ENCODE measurements around the gene BAIAP2.

The BAIAP2 gene

DNA sequence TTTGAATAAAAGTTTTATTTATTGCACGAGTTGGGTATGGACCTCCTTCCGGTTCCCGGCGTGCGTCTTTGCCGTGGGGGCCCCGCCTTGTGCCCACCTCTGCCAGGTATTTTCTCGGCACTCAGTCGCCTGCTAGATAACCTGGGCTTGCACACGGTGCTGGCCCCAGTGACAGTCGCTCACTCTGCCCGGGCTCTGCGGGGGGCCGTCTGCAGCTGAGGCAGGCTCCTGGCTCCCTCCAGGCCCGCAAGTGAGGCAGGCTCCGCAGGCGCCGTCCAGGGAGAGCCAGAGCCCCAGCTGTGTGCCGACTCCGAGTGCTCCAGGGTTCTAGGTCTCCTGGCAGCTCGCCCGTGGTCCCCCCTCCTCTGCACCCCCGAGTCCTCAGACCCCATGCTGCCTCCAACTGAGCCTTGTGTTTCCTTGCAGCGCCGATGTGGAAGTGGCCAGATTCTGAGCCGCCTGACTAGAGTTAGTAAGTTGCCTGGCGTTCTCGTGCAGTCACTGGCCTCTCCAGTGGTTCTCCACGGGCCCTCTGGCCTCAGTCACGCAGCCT lies 75.6 kb downstream of the BAIAP2 start:
- no peak for DNase-seq (ENCODE audit: low spot score)

DNA sequence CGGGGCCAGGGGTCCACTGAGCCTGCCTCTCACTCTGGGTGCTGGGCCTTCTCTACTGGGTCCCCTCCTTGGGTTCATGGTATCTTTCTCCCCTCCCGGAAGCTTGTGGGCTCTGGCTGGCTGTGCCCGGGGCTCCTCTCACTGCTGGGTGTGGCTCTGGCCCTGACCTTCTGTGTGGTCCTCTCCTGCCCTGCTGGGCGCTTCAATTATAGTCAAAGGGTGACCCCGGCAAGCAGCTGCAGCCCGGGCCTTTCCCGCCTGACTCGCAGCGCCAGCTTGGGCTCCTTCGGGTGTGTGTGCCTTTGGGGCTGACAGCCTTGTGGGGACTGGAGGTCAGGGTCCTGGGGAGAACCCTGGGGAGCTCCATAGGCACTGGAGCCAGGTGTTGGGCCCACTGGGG lies 76.1 kb downstream of the BAIAP2 start:
- no peak for DNase-seq (ENCODE audit: low spot score)

DNA sequence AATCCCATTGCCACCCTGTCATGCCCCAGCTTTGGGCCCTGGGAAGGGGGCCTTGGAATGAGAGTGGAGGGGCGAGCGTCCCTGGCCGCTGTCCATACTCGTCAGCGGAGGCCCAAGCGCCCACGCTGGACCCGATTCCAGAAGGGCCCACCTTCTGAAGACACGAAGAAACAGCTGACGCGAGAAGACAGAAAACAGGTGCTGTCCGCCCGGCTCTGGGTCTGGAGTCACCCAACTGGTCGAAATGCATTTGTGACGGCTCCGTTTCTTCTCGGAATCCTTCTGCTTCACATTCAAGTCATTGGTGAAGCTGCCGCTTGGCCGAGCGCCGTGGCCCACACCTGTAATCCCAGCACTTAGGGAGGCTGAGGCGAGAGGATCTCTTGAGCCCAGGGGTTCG lies 77.5 kb downstream of the BAIAP2 start:
- no peak for DNase-seq (ENCODE audit: low spot score)

DNA sequence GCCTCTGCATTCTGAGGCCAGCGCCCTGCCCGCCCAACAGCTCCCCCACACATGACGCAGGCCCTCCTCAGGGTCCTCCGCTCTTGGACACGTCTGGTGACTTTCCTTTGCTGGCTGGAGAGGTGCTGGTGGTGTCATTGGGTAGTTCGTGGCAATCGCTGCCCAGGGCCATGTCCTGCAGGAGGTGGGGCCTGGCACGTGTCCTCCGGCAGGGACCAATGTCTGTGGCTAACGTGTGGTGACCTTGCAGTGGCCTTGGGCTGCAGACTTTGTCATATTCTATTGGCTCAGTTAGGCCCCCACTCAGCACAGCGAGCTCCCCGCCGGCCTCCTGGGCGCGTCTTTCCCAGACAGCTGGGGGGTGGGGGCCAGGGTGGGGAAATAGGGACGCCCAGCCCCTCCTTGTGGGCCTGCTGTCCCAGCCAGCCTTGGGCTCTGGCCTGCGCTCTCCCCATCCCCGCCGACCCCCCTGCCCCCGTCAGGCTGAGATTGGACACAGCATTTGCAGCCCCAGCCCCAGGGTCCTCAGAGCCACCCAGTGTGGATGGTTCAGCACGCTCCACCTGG lies 78.3 kb downstream of the BAIAP2 start:
- no peak for DNase-seq (ENCODE audit: low spot score)

DNA sequence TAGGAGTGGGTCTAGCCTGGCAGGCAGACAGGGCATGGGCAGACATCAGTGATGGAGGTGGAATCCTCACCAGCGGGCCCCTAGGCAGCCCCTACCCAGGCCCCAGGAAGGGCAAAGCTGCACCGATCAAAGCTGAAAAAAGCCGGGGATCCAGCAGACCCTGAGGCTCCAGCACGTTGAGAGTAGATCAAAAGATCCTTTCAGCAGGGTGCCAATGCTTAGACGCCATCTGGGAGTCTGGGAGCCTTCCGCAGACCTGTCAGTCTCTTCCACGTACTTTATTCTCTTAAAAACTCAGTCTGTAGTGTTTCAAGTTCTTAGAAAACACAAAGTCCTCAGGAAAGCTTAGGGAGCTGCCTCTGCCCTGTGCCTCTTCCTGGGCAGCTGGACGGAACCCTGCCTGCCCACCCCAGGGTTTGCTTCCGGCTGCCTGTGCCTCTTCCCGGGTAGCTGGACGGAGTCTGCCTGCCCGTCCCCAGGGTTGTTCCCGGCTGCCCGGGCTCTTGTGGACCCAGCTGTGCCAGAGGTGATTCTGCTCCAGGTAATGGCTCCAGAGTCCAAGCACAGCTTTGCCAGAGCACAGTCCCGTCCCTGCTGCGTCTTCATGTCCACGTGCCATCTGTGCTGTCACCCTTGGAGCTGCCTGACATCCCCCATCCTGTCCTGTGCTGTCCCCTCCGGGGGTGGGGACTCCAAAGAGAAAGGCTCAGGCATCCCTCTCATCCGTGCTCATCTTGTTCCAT lies 79.6 kb downstream of the BAIAP2 start:
- DNase-seq (ENCODE audit: low spot score) = no peak

DNA sequence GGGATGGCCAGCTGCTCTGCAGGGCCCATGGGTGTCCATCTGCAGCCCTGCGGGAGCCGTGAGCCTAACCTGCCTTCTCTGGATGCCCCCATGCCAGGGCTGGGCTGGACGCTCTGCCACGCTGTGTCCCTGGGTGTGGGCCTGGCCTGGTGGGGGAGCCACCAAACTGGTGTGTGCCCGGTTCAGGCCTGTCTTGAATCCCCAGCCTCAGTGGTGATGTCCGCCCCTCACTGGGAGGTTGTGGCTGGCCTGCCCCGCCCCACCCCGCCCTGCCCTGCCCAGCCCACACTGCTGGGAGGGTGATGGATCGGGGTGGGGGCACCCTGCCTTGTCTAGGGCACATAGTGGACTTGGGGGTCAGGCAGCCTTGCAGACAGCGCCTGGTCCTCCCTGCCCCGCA lies 80.3 kb downstream of the BAIAP2 start:
- DNase-seq (ENCODE audit: low spot score) = no peak

DNA sequence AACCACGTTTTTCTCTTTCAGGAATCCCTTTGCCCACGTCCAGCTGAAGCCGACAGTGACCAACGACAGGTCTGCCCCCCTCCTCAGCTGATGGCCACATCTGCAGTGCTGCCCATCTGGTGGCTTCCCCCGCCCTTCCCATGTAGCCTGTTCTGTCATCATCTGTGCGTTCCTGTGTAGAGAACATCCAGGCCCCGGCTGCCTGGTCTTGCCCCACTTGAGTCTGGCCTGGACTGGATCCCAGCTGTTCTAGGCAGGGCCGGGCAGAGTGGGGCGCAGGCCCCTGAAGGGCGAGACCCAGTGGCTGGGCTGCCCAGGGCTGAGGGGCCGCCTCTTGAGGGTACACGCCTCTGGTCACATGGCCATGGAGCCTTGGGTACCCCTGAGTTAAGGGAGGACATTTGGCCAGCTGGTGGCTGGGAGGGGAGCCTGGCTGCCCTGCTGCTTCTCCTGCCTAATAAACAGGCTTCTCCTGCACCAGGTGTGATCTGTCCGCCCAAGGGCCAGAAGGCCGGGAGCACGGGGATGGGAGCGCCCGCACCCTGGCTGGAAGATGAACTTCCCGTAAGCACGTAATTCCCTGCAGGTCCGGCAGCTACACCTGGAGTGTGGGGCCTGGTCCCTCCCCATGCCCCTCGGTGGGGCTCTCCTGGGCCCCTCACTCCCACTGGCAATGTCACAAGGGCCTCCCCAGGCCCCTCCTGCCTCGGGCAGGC lies 81.0 kb downstream of the BAIAP2 start:
- DNase-seq (ENCODE audit: low spot score) = peak; percentile 48

DNA sequence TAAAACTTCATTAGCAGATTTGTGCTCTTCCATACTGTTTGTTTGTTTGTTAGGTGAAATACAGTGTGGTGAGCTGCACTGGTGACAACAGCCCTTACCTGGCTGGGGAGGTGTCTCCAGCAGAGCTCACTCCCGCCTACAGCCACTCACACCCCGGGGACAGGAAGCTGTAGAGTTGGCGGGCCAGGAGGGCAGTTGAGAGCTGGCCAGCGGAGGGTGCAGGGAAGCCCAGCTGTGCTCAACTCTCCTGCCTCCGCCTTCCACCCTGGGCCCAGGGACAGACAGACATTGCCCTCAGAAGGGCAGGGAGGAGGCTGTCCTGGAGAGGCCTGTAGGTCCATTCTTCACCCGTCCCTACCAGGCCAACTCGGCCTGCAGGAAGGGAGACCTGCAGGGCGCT lies 81.8 kb downstream of the BAIAP2 start:
- DNase-seq (ENCODE audit: low spot score) = no peak

DNA sequence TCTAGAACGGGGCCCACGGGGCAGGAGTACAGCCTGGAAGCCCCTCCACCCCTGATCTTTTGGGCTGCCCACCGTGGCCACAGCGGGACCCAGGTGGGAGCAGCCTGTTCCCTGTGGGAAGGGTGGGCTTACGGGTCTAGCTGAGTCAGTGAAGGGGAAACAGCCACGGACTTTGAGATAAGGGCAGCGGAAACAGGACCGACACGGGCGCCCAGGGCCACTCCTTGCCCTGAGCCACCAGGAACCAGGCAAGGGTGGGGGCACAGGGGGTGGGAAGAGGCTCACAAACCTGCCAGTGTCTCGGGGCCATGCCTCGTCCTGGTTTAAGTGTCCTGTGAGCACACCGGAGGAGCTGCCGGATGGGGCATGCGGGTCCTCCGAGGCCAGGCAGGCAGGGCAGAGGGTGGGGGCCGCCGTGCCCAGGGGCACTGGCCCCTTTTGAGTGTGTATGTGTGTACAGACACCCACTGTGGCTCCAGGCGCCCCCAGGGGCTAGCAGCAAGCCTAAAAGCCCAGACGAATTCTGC lies 82.8 kb downstream of the BAIAP2 start:
- DNase-seq (ENCODE audit: low spot score) = no peak

DNA sequence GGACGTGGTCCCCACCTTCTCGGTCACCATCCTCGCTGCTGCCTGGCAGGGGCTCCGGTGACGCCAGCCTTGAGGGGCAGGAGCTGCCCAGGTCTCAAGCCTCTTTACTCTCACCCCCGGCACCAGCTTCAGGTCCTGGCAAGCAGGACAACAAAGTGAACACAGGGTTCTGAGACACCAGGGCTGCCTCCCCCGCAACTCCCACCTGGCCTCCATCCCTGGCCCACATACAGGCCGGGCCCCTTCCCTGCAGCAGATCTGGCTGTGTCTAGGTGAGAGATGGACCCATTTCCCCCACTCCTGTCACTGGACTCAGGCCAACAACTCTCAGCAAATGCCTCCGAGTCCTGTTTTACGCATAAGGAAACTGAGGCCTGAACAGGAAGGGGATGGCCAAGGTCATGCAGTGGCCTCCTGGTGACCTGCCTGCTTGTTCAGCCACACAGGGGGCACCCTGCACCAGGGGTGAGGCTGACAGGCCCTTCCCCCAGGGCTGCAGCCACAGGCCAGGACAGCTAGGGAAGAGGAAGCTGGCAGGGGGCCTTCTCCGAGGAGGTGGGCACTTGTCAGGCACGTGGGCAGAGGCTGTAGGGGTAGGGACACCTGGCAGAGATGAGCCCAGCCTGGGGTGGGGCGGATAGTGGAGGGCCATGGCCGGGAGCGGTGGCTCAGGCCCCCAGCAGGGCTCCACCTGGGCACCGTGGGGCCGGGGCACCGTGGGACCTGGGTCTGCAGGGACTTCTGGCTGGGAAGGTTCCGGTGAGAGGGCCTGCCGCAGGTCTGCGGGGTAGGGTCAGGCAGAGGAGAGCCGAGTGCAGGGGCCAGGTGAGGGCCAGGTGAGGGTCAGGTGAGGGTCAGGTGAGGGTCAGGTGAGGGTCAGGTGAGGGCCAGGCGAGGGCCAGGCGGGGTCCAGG lies 83.6 kb downstream of the BAIAP2 start:
- no peak for DNase-seq (ENCODE audit: low spot score)

DNA sequence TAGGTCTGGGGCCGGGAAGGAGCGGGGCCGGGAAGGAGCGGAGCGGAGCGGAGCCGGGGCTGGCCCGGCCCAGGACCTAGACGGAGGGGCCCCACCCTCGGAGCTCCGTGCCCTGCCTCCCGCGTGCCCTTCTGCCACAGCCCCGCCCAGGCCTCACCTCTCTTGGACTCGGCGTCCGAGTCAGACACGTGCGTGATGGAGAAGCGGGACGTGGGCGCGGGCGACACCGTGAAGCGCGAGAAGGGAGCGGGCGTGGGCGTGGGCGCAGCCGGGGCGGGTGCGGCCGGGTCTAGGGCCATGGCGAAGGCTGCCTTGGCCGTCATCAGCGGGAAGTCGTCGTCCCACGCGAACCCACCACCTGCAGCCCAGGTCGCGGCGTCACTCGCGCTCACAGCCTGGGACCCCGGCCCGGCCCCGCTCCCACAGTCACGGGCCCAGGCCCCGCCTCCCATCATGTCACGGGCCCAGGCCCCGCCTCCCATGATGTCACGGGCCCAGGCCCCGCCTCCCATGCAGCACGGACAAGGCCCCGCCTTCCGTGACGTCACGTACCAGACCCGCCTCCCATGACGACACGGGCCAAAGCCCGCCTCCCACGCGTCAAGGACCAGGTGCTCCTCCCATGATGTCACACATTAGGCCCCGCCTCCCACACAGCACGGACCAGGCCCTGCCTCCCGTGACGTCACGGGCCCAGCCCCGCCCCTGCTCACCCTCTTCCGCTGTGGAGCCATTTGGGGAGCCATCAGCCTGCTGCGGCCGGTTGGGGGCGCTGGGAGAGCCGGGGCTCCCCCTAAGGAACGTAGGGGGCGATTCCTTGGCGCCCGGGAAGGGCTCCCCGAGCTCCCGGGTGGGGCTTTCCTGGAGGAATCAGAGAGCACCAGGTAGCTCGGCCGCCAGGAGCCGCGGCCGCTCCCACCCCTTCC lies 84.5 kb downstream of the BAIAP2 start:
- DNase-seq (ENCODE audit: low spot score) = peak; percentile 87

DNA sequence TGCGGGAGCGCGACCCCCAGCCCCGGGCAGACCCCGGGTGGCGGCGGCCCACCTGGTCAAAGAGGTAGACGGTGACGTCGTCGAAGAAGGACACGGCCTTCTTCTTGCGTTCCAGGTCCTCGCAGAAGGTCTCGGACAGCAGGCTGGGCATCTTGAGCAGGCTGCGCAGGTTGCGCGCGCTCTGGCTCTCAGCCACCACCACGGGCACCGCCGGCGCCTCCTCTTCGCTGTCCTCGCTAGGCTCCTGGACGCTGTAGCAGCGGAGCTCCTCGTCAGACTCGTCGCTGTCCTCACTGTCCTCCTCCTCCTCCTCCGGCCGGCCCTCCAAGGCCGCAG lies 85.2 kb downstream of the BAIAP2 start:
- DNase-seq (ENCODE audit: low spot score) = peak; percentile 51

DNA sequence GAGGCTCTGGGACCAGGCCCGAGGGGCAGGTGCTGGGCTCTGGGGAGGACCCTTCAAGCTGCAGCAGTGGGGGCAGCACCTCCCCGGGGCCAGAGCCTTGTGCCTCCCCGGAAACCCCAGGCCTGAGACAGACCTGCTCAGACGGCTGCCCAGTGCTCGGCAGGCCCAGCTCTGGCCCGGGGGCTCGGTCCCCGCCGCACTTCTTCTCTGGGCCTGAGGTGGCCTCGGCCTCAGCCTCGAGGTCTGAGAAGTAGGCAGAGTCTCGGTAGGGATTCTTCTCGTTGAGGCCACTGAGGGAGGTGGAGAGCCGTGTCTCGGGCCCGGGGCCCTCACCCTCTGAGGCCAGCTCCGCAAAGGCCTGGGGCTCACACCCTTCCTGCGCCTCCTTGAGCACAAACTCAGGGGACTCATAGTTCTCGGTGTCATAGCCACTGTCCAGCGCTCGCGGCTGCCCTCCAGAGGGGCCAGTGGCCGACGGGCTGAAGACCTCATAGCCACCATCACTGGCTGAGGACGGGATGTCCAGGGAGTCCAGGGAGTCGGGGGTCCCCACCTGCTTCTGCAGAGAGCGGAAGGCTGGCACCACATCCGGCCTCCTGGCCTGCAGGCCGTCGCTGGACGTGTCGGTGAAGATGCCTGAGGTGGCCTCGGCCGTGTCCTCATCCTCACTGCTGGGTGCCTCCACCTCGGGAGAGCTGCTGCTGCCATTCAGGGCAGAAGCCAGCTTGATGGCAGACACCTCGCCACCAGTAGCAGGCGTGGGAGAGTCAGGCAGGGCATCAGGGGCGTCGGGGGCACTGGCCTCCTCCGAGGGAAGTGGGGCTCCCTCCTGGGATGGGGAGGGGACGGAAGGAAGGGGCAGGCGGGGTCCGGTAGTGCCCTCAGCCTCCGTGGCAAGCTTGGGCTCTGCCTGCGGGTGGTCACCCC lies 86.0 kb downstream of the BAIAP2 start:
- DNase-seq (ENCODE audit: low spot score) = no peak

DNA sequence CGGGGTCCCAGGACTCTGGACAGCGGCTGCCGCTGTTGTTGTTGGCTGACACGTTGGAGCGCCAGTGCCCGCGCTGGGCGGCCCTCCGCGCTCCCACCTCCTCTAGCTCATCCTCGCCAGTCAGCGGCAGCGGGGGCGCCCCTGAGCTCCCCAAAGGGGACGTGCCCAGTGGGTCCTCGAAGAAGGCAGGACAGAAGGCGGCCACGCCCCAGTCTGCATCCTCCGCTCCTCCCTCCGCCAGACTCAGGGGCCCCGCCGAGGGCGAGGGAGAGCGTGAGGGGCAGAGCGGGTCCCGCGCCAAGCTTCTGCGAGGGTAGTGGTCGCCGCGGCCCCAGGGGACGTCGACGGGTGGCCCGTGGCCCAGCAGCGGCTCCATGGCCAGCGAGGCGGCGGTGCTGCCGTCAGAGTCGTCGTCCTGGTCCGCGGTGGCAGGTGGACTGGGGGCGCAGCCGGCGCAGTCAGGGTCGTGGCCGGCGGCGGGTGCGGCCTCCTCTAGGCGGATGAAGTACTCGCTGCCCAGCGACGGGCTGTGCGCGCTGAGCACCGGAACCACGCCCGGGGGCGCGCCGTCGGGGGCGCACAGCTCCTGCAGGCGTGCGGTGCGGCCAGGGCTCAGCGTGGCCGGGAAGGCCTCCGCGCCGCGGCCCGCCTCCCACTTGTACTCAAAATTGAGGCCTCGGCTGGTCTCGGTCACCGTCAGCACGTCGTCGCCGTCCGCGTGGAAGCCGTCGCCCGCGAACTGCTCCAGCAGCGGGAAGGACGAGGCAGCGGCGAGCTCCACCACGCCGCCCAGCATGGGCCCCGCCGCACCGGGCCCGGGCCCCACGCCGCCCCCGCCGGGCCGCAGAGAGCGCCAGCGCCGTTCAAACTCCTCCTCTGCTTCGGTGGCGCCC lies 87.1 kb downstream of the BAIAP2 start:
- no peak for DNase-seq (ENCODE audit: low spot score)

DNA sequence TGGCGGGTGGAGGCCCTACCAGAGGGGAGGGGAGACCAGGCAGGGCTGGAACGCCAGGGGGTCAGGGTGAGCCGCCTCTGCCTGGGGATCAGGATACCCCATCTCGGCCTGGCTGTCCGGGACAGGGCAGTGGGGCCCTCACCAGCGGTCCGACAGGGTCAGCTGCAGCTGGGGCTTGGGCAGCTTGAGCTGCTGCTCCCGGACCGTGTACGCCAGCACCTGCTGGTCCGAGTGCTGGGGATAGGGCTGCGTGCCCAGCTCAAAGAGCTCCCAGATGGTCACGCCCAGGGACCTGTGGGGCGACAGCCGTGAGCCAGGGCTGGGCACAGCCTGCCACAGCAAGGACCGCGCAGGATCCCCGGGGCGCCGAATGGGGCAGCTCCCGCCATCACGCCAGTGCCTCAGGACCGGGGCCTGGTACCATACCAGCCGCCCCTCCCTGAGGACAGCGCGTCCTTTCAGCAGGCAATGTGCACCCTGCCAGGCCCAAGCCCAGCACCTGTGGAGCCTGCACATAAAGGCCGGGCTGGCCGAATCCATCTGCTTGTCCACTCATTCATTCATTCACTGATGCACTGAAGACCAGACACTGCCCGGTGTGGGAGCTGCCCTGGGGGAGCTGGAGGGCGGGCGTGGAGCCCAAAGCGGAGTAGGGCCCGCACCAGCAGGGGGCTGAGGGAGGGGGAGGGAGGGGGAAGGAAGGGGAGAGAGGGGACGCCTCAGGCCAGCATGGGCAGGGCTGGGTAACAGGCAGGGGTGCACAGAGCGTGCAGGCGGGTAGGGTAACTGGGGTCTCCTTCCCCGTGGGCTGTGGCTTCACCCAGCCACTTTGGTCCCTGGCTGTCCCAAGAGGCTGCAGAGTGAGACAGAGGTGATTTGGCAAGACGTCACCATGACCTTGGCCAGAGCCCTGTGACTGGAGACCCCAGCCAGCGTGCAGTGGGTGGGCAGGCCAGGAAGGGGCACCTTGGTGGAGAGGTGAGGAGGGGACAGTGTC lies 88.4 kb downstream of the BAIAP2 start:
- peak; percentile 82 for DNase-seq (ENCODE audit: low spot score)

DNA sequence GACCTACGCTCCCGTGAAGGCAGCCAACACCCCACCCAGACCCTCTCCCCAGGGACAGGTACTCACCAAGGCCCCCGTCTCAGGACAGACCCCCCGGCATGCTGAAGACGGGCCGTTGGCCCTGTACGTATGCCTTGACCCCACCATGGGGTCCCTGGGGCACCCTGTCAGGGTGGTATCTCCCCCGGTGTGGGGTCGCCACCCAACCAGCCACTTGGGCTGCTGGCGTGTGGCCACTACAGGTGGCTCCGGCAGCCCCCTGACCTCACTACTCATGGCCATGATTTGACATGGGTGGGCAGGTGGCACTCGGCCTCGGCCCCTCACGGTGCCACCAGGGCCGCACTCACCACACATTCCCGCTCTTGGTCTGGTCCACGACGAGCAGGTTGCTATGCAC lies 89.4 kb downstream of the BAIAP2 start:
- no peak for DNase-seq (ENCODE audit: low spot score)

DNA sequence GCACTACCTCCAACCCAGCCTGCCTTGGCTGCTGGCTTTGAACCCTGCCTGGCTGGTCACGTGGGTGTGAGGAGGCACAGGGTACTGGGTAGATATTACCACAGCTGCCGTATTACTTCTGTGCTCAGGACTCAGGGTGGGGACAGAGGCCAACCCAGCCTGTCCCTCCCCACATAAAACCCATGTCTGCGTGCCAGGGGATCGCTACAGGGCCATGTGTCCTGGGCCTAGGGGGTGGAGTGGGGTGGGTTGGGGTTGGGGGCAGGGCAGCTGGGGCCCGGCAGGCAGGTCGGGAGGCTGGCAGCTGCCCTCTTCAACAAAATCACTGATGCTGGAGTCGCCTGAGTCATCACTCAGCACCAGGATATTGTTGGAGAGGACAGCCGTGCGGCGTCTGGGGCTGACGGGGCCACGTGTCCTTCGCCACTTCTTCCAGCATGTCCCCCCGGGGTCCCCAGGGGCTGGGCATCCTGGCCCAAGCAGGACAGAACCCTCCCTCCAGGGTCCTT lies 90.7 kb downstream of the BAIAP2 start:
- no peak for DNase-seq (ENCODE audit: low spot score)
